H9 (cell line): ENCODE measurements around the gene FTO. TPM values are rescaled to one million over a fixed set of nuclear protein-coding genes. Genes with fewer than 3 reads are reported as not detected.

Experiments
- DNase-seq: peaks from one replicate; pipeline ENCODE4 v3.0.0-alpha.2; 2017
- H2AFZ ChIP-seq: one replicate; pipeline ENCODE4 v1.6.1; 2013; ENCODE audit warnings: mild to moderate bottlenecking, low read length, control low read depth, moderate library complexity
- H2AK5ac ChIP-seq: 2 replicates; pipeline ENCODE4 v1.6.1; 2013; ENCODE audit warnings: low read length, control low read depth, mixed read lengths; ENCODE audit not compliant: insufficient read length
- H2BK120ac ChIP-seq: one replicate; pipeline ENCODE4 v1.6.1; 2013; ENCODE audit warnings: low read depth, mild to moderate bottlenecking, low read length, control low read depth, inconsistent platforms; ENCODE audit not compliant: poor library complexity, severe bottlenecking
- H2BK12ac ChIP-seq: 2 replicates; pipeline ENCODE4 v1.6.1; 2013; ENCODE audit warnings: low read length, control low read depth, mixed read lengths, low read depth; ENCODE audit not compliant: insufficient read length
- H2BK15ac ChIP-seq: 2 replicates; pipeline ENCODE4 v1.6.1; 2013; ENCODE audit warnings: low read depth, low read length, control low read depth
- H2BK20ac ChIP-seq: one replicate; pipeline ENCODE4 v1.6.1; 2013; ENCODE audit warnings: low read depth, mild to moderate bottlenecking, low read length, control low read depth, inconsistent platforms; ENCODE audit not compliant: poor library complexity, severe bottlenecking
- H2BK5ac ChIP-seq: 2 replicates; pipeline ENCODE4 v1.6.1; 2013; ENCODE audit warnings: low read length, control low read depth, mixed read lengths; ENCODE audit not compliant: insufficient read length
- H3K14ac ChIP-seq: 2 replicates; pipeline ENCODE4 v1.6.1; 2013; ENCODE audit warnings: low read length, control low read depth; ENCODE audit not compliant: insufficient read depth
- H3K18ac ChIP-seq: 2 replicates; pipeline ENCODE4 v1.6.1; 2013; ENCODE audit warnings: low read depth, mild to moderate bottlenecking, mixed read lengths, low read length, control low read depth; ENCODE audit not compliant: insufficient read length
- H3K23ac ChIP-seq: 2 replicates; pipeline ENCODE4 v1.6.1; 2013; ENCODE audit warnings: low read length, control low read depth, mixed read lengths, low read depth; ENCODE audit not compliant: insufficient read length
- H3K23me2 ChIP-seq: 2 replicates; pipeline ENCODE4 v1.6.1; 2013; ENCODE audit warnings: low read depth, mild to moderate bottlenecking, mixed read lengths, low read length, control low read depth; ENCODE audit not compliant: insufficient read length, poor library complexity, severe bottlenecking
- H3K27ac ChIP-seq: 2 replicates; pipeline ENCODE4 v1.5.1; 2013; ENCODE audit warnings: low read length, control low read depth, mixed read lengths, low read depth; ENCODE audit not compliant: insufficient read length
- H3K27me3 ChIP-seq: 2 replicates; pipeline ENCODE4 v1.6.1; 2013; ENCODE audit warnings: low read length, control low read depth, inconsistent platforms; ENCODE audit not compliant: insufficient read depth
- H3K4ac ChIP-seq: 2 replicates; pipeline ENCODE4 v1.6.1; 2013; ENCODE audit warnings: low read depth, mild to moderate bottlenecking, control low read depth, inconsistent platforms, low read length, moderate library complexity
- H3K4me1 ChIP-seq: 2 replicates; pipeline ENCODE4 v1.6.1; 2013; ENCODE audit warnings: low read length, control low read depth, inconsistent platforms; ENCODE audit not compliant: insufficient read depth
- H3K4me2 ChIP-seq: 2 replicates; pipeline ENCODE4 v1.6.1; 2013; ENCODE audit warnings: low read length, control low read depth, mixed read lengths; ENCODE audit not compliant: insufficient read length, insufficient read depth
- H3K56ac ChIP-seq: 2 replicates; pipeline ENCODE4 v1.6.1; 2013; ENCODE audit warnings: low read depth, mild to moderate bottlenecking, mixed read lengths, low read length, control low read depth; ENCODE audit not compliant: insufficient read length
- H3K79me1 ChIP-seq: 2 replicates; pipeline ENCODE4 v1.6.1; 2013; ENCODE audit warnings: low read depth, mild to moderate bottlenecking, moderate library complexity, low read length, control low read depth, inconsistent platforms; ENCODE audit not compliant: insufficient read depth, poor library complexity, severe bottlenecking
- H3K79me2 ChIP-seq: 2 replicates; pipeline ENCODE4 v1.6.1; 2013; ENCODE audit warnings: low read length, control low read depth, inconsistent platforms; ENCODE audit not compliant: insufficient read depth
- H3K9ac ChIP-seq: 2 replicates; pipeline ENCODE4 v1.6.1; 2013; ENCODE audit warnings: low read length, control low read depth, mixed read lengths; ENCODE audit not compliant: insufficient read length; ENCODE audit errors: extremely low read depth
- H3K9me3 ChIP-seq: one replicate; pipeline ENCODE4 v1.6.1; 2013; ENCODE audit warnings: low read depth, low read length, inconsistent platforms; ENCODE audit not compliant: control insufficient read depth
- H3T11ph ChIP-seq: one replicate; pipeline ENCODE4 v1.6.1; 2013; ENCODE audit warnings: mild to moderate bottlenecking, low read length, control low read depth, inconsistent platforms
- H4K20me1 ChIP-seq: one replicate; pipeline ENCODE4 v1.6.1; 2013; ENCODE audit not compliant: control insufficient read depth, insufficient read length, insufficient read depth
- H4K5ac ChIP-seq: 2 replicates; pipeline ENCODE4 v1.6.1; 2013; ENCODE audit warnings: low read depth, mild to moderate bottlenecking, mixed read lengths, low read length, control low read depth; ENCODE audit not compliant: insufficient read length
- H4K8ac ChIP-seq: replicated peaks from 2 replicates; pipeline ENCODE4 v1.6.1; 2013; ENCODE audit warnings: low read length, control low read depth, mixed read lengths, low read depth; ENCODE audit not compliant: insufficient read length
- H4K91ac ChIP-seq: 2 replicates; pipeline ENCODE4 v1.6.1; 2013; ENCODE audit warnings: low read depth, mild to moderate bottlenecking, moderate library complexity, mixed read lengths, low read length, control low read depth; ENCODE audit not compliant: insufficient read length
- H3K27ac Mint-ChIP-seq, 3 experiments: 2 replicates in 2 of 3; 3 replicates in 1 of 3; pipeline ENCODE4 v1.8.0; 2020 to 2021; ENCODE audit warnings: mixed read lengths in 3 of 3, mild to moderate bottlenecking in 1 of 3, moderate library complexity in 1 of 3
- H3K27me3 Mint-ChIP-seq: 2 replicates; pipeline ENCODE4 v1.8.0; 2021; ENCODE audit warnings: low read depth, mild to moderate bottlenecking, moderate library complexity, mixed read lengths
- H3K36me3 Mint-ChIP-seq, 3 experiments: 2 replicates in 2 of 3; 3 replicates in 1 of 3; pipeline ENCODE4 v1.8.0; 2020 to 2021; ENCODE audit warnings: low read depth in 3 of 3, mixed read lengths in 3 of 3; ENCODE audit not compliant: insufficient read depth in 1 of 3
- H3K4me1 Mint-ChIP-seq, 2 experiments: 2 replicates each; pipeline ENCODE4 v1.8.0; 2020; ENCODE audit warnings: mixed read lengths in 2 of 2
- H3K4me3 Mint-ChIP-seq, 2 experiments: 2 replicates in 1 of 2; 3 replicates in 1 of 2; pipeline ENCODE4 v1.8.0; 2020 to 2021; ENCODE audit warnings: mild to moderate bottlenecking in 2 of 2, mixed read lengths in 2 of 2, moderate library complexity in 1 of 2
- H3K9me3 Mint-ChIP-seq, 2 experiments: 2 replicates in 1 of 2; 3 replicates in 1 of 2; pipeline ENCODE4 v1.8.0; 2020; ENCODE audit warnings: mild to moderate bottlenecking in 2 of 2, mixed read lengths in 2 of 2, moderate library complexity in 1 of 2
- CTCF ChIP-seq: fragments of 200-600 bp; sonication (generic); conservative IDR thresholded peaks from 3 replicates; pipeline ENCODE4 v1.8.0; 2021; ENCODE audit warnings: antibody characterized with exemption, mild to moderate bottlenecking
- WGBS: extraction: QIAGEN DNeasy Blood & Tissue Kit; methylation state at CpG from one replicate; pipeline ENCODE4 v1.1.7; 2013; ENCODE audit warnings: missing lambda C conversion rate, low lambda C conversion rate, mixed read lengths; ENCODE audit not compliant: insufficient read length; ENCODE audit errors: extremely low coverage; 5-methylcytosine and 5-hydroxymethylcytosine counted together
- total RNA-seq: library from RNA; stranded (reverse); gene quantifications from 2 replicates; pipeline ENCODE4 v1.2.1, GENCODE V29; 2021

Gene FTO
- total RNA-seq, 1 experiment from 2014 or later, result 67.9 TPM

- H3K79me1 ChIP-seq, result no peaks in the 10 kb centered on the region
- H2AK5ac ChIP-seq, result no peak overlapping the region
- H3K27ac Mint-ChIP-seq, result no peak overlapping the region
- H2BK15ac ChIP-seq, result no peak overlapping the region
- no peak overlapping the region for H3K9ac ChIP-seq
- no peak overlapping the region for H3T11ph ChIP-seq
- H3K9me3 ChIP-seq, result no peaks in the 10 kb centered on the region
- no peaks in the 10 kb centered on the region for H3K79me2 ChIP-seq
- no peak overlapping the region for H4K5ac ChIP-seq
- no peaks in the 10 kb centered on the region for H4K20me1 ChIP-seq
- H3K4ac ChIP-seq, result no peak overlapping the region
- H2BK5ac ChIP-seq, result no peak overlapping the region
- no peak overlapping the region for H2BK20ac ChIP-seq
- no CpG with 5 or more reads among the region's 3 CpGs for WGBS
- no peak overlapping the region for H4K8ac ChIP-seq
- H3K27me3 ChIP-seq, result no peaks in the 10 kb centered on the region
- no peaks in the 10 kb centered on the region for H3K9me3 Mint-ChIP-seq
- no peak overlapping the region for H3K56ac ChIP-seq
- no peaks in the 10 kb centered on the region for H3K27me3 Mint-ChIP-seq
- H4K91ac ChIP-seq, result no peak overlapping the region
- H3K36me3 Mint-ChIP-seq, result no peaks in the 10 kb centered on the region
- H3K4me2 ChIP-seq, result no peak overlapping the region
- no peaks in the 10 kb centered on the region for H3K4me1 ChIP-seq
- H3K14ac ChIP-seq, result no peak overlapping the region
- H3K23ac ChIP-seq, result no peak overlapping the region
- H3K4me3 Mint-ChIP-seq, result no peak overlapping the region
- H2BK120ac ChIP-seq, result no peak overlapping the region
- no peak overlapping the region for H3K18ac ChIP-seq
- H3K23me2 ChIP-seq, result no peaks in the 10 kb centered on the region
- peaks cover 4 to 5% of the 10 kb centered on the region in 2 experiments for H3K4me1 Mint-ChIP-seq
- no peak for DNase-seq
- no peak overlapping the region for H2AFZ ChIP-seq
- no peak overlapping the region for H3K27ac ChIP-seq
- no peak for TF ChIP-seq CTCF
- no peak overlapping the region for H2BK12ac ChIP-seq
Measured at GRCh38 chr16:53894686-53895085, 190.7 kb downstream of the FTO start.
